Transverse colon (tissue), 4 donors: ENCODE measurements around the gene LCLAT1. TPM values are rescaled to one million over a fixed set of nuclear protein-coding genes. Genes with fewer than 3 reads are reported as not detected.
A peak's percentile ranks its signal among the peaks of the same experiment; 100 is the strongest.
"Not testable (repeated sequence)": the region's sequence is repeated elsewhere in the genome, so short reads cannot be mapped to it uniquely, and the experiment has no call there.

Experiments used
- DNase-seq: peaks from one replicate; pipeline ENCODE4 v3.0.0-alpha.2; 2019
- H3K27ac ChIP-seq, 4 donors: fragments of 200-600 bp; sonication (generic); 2 replicates each; pipeline ENCODE4 v1.5.1; 2016 to 2018; ENCODE audit warnings: inconsistent platforms in 4 of 4
- H3K27me3 ChIP-seq: fragments of 200-600 bp; sonication (generic); 2 replicates; pipeline ENCODE4 v1.5.1; 2017; ENCODE audit warnings: inconsistent platforms
- H3K36me3 ChIP-seq, 4 donors: fragments of 200-600 bp; sonication (generic); 2 replicates each; pipeline ENCODE4 v1.5.1; 2017 to 2019; ENCODE audit warnings: inconsistent platforms in 4 of 4
- H3K4me1 ChIP-seq, 4 donors: fragments of 200-600 bp; sonication (generic); 2 replicates each; pipeline ENCODE4 v1.5.1; 2017 to 2020; ENCODE audit warnings: inconsistent platforms in 4 of 4
- H3K4me3 ChIP-seq, 4 donors: fragments of 200-600 bp; sonication (generic); 1 replicate in 1 of 4; 2 replicates in 3 of 4; pipeline versions ENCODE4 v1.5.1 to v1.6.1; 2017 to 2019; ENCODE audit warnings: inconsistent platforms in 4 of 4
- H3K9me3 ChIP-seq, 2 donors: fragments of 200-600 bp; sonication (generic); 2 replicates each; pipeline ENCODE4 v1.5.1; 2017 to 2019; ENCODE audit warnings: inconsistent platforms in 2 of 2
- CTCF ChIP-seq, 5 experiments: fragments of 200-600 bp in 3 of 5; fragments of 450-650 bp in 2 of 5; sonication (generic) in 3 of 5; IDR thresholded peaks; 1 replicate in 2 of 5; 2 replicates in 3 of 5; pipeline ENCODE4 v1.5.1; 2016 to 2017; ENCODE audit warnings: antibody characterized with exemption in 5 of 5, inconsistent platforms in 3 of 5, mild to moderate bottlenecking in 2 of 5, moderate library complexity in 1 of 5
- EP300 ChIP-seq: sonication (generic); formaldehyde crosslinking; IDR thresholded peaks from one replicate; pipeline ENCODE4 v1.6.1; 2017; ENCODE audit warnings: antibody characterized with exemption, low read depth
- POLR2A ChIP-seq: fragments of 450-650 bp; IDR thresholded peaks from one replicate; pipeline ENCODE4 v1.6.1; 2016; ENCODE audit warnings: antibody characterized with exemption, mild to moderate bottlenecking, moderate library complexity
- POLR2AphosphoS5 ChIP-seq, 3 donors: sonication (generic); formaldehyde crosslinking; IDR thresholded peaks; one replicate each; pipeline ENCODE4 v1.6.1; 2016; ENCODE audit warnings: antibody characterized with exemption in 3 of 3
- WGBS, 2 donors: methylation state at CpG; one replicate each; pipeline ENCODE4 v1.1.5; 2018; ENCODE audit warnings: low coverage in 1 of 2; 5-methylcytosine and 5-hydroxymethylcytosine counted together
- in situ Hi-C, 4 donors: fragments of 200-750 bp; cut with MboI; loops; one replicate each; pipeline versions ENCODE4 v1.15.0 to v1.15.1; 2017; ENCODE audit warnings: low sequenced_read_pairs in 3 of 4, low pct_ligation_motif_present in 1 of 4, low pct_unique_long_range_greater_than_20kb in 1 of 4
- intact Hi-C: fragments of 100-400 bp; cut with DNase I; formaldehyde crosslinking; loops from one replicate; pipeline ENCODE4 v1.15.1; 2023; ENCODE audit warnings: low total_unique reads
- total RNA-seq, 4 donors: library from RNA; depleted of rRNA; stranded (reverse); fragments of >200 nt; gene quantifications; one replicate each; pipeline ENCODE4 v1.1.0, GENCODE V29; 2016

LCLAT1 gene
- total RNA-seq, 4 donors from 2014 or later, result 10.9 to 26.5 (median 16.6) TPM

- DNase-seq, result no peak
- Histone ChIP-seq H3K4me1 (peaks cover 0 to 40% (median 4%) of the 10 kb centered on the region in 4 donors), H3K27me3 (no peaks in the 10 kb centered on the region), H3K4me3 (no peak overlapping the region), H3K27ac (no peak overlapping the region), H3K36me3 (no peaks in the 10 kb centered on the region), H3K9me3 (peaks cover 0 to 13% of the 10 kb centered on the region in 2 donors)
- WGBS, 2 donors, result 91% methylated on average over 5 of the region's 5 CpGs; no CpG with 5 or more reads in 1 of the 2 donors
- in situ Hi-C loops, result no loop called here
- intact Hi-C loops, result no loop called here
- TF ChIP-seq POLR2A, result no peak
- TF ChIP-seq EP300, result no peak
- TF ChIP-seq CTCF (IDR thresholded peaks at IDR 0.05), result no peak
- no peak for TF ChIP-seq POLR2AphosphoS5 (IDR thresholded peaks at IDR 0.05)
Measured at GRCh38 chr2:30509716-30510115, 62.7 kb downstream of the LCLAT1 start.

GRCh38 chr2:30510409-30510808 is 63.4 kb downstream of the LCLAT1 start:
- no peak for DNase-seq
- Histone ChIP-seq H3K9me3 (peaks cover 0 to 13% of the 10 kb centered on the region in 2 donors), H3K27ac (peak overlapping the region; percentile 17 to 65 (median 32)), H3K4me1 (peaks cover 0 to 39% (median 2%) of the 10 kb centered on the region in 4 donors), H3K4me3 (no peak overlapping the region), H3K27me3 (no peaks in the 10 kb centered on the region), H3K36me3 (no peaks in the 10 kb centered on the region)
- in situ Hi-C loops, result no loop called here
- TF ChIP-seq CTCF (IDR thresholded peaks at IDR 0.05) (no peak), EP300 (no peak), POLR2A (no peak), POLR2AphosphoS5 (IDR thresholded peaks at IDR 0.05) (no peak)
- intact Hi-C loops, result no loop called here
- WGBS, 2 donors, result 81 to 85% methylated on average over 4 of the region's 4 CpGs

GRCh38 chr2:30511122-30512083 is 64.4 kb downstream of the LCLAT1 start:
- peaks cover 0 to 13% of the 10 kb centered on the region in 2 donors for H3K9me3 ChIP-seq
- in situ Hi-C loops (no loop called here), intact Hi-C loops (no loop called here)
- H3K4me3 ChIP-seq, result no peak overlapping the region
- no peaks in the 10 kb centered on the region for H3K27me3 ChIP-seq
- no peaks in the 10 kb centered on the region for H3K36me3 ChIP-seq
- peaks cover 0 to 37% (median 2%) of the 10 kb centered on the region in 4 donors for H3K4me1 ChIP-seq
- 62% methylated on average over 6 to 8 of the region's 8 CpGs for WGBS, 2 donors
- no peak for TF ChIP-seq EP300
- TF ChIP-seq POLR2AphosphoS5 (IDR thresholded peaks at IDR 0.05), result peak in 2 of 3 donors; percentile 13 to 25
- TF ChIP-seq POLR2A, result no peak
- no peak for TF ChIP-seq CTCF (IDR thresholded peaks at IDR 0.05)
- DNase-seq, result peak; percentile 35
- peak overlapping the region; percentile 17 to 65 (median 32) for H3K27ac ChIP-seq

GRCh38 chr2:30512243-30512886 is 65.3 kb downstream of the LCLAT1 start:
- no peak overlapping the region for H3K27ac ChIP-seq
- intact Hi-C loops (no loop called here), in situ Hi-C loops (no loop called here)
- H3K4me3 ChIP-seq, result no peak overlapping the region
- H3K27me3 ChIP-seq, result no peaks in the 10 kb centered on the region
- H3K4me1 ChIP-seq, result peaks cover 0 to 35% (median 2%) of the 10 kb centered on the region in 4 donors
- DNase-seq, result no peak
- no peaks in the 10 kb centered on the region for H3K36me3 ChIP-seq
- WGBS, 2 donors, result 91 to 98% methylated on average over 3 of the region's 3 CpGs
- H3K9me3 ChIP-seq, result peaks cover 0 to 12% of the 10 kb centered on the region in 2 donors
- TF ChIP-seq EP300 (no peak), CTCF (IDR thresholded peaks at IDR 0.05) (no peak), POLR2A (no peak)

- in situ Hi-C loops, H3K27ac ChIP-seq, DNase-seq, H3K27me3 ChIP-seq, H3K4me3 ChIP-seq, intact Hi-C loops, H3K36me3 ChIP-seq, H3K9me3 ChIP-seq: not testable (repeated sequence)
- WGBS, 2 donors, result 50 to 82% methylated on average over 2 to 5 of the region's 5 CpGs
- H3K4me1 ChIP-seq, result peaks cover 0 to 35% (median 2%) of the 10 kb centered on the region in 4 donors
Measured at GRCh38 chr2:30513649-30514048, 66.6 kb downstream of the LCLAT1 start.
